ENCODE measurements around the gene KIF12.
"Not testable (repeated sequence)": the region's sequence is repeated elsewhere in the genome, so short reads cannot be mapped to it uniquely, and the experiment has no call there.

Gene KIF12

DNA sequence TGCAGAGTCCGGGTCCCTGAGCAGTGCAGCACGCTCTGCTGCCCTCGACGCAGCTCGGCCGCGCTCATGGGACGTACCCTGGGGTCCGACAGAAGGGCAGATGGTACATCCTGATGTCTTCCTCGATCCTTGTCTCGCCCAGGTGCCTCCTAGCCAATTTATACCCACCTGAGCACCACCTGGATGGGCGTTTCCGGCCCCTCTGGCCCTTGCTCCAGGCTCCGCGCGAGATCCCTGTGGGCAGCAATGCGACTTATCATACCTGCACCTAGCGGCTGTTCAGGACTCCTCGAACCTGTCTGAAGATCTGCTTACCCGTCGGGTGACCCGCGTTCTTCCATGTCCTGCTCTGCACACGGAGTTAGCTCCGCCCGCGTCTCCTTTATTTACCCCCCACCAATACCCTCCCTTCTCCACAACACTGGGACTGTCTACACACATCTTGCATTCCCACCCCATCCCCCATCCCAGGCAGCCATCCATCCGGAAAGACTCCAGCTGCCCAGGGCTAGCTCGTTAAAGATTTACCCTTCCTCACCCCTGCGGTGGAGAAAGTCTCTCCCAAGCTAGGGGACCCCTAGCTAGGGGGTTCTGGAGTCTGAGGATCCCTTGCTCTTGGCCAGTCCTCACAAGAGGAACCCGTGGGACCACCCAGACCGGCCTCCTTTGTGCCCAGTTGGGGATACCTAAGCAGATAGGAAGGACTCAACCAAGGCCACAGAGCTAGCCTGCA lies at the start of gene KIF12:
KIF12 (minus strand) TSS at position 357 of the 733 bp plus-strand sequence; CDS start at position 341, 16 bp downstream.
- DNase-seq, result no peak

DNA sequence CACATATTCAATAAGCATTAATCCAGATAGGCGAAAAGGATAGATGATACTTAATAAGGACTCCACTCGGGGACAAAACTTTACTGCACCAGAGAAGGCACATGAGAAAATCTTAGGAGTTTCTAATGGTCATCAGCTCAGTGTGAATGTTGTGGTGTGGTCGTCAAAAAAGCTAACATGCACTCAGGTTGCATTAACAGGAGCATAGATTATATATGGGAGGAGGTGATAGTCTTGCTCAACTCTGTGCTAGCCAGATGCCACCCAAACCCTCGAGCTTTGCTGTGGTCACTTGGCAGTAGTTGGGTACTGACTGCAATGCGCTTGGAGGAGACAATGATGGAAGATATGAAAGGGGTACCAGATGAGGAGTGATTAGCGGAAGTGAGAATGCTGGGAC lies 47.6 kb upstream of the KIF12 start:
- no peak for DNase-seq

DNA sequence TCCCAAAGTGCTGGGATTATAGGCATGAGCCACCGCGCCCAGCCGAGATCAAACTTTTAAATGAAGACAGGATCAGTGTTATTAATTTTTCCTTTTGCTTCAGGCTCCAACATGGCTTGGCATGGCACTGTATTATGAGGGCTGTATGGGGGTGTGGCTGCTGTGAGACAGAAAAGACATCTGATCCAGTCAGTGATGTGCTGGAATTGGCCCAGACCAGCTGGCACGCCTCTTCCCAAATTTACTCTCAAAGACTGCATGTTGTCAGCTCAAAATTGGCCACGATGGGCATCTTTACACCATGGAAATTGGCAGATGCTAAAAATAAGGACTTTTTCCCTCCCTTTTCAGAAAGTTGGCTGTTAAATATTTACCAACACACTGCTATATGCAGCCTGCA lies 44.1 kb upstream of the KIF12 start:
- DNase-seq, result no peak

DNA sequence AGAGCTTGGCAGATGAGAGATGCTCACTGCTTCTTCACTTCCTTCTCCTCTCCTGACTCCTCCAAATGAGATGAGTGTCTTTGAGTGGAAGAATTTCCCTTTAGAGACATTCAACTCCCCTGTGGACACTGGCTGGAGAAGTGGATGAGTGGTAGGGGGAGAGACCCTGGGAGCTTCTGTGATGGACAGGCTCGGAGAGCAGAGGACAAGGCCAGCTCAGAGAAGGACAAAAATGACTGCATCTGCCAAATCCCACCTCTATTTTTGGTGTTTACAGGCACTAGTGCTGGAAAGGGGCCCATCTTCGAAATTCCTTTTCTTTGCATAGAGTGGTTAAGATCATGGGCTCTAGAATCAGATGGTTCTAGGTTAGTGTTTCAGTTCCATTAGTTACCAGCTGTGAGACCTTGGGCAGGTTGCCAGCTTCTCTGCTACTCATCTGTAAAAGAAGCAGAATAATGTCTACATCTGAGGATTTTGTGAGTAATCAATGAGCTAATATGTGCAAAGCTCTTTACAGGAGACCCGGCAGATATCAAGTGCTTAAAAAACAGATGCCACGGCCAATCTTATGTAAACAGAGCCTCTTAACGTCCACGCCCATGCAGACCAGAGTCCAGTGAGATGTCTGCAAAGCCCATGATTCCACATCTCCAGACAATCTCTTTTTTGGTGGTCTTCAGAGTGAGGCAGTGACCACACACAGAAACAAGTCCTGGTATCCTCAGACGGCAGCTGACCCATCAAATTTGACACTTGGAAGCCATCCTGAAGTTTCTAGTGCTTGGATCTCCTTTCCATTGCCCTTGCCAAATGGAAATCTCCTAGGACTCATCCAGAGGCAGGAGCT lies 42.7 kb upstream of the KIF12 start:
- no peak for DNase-seq

DNA sequence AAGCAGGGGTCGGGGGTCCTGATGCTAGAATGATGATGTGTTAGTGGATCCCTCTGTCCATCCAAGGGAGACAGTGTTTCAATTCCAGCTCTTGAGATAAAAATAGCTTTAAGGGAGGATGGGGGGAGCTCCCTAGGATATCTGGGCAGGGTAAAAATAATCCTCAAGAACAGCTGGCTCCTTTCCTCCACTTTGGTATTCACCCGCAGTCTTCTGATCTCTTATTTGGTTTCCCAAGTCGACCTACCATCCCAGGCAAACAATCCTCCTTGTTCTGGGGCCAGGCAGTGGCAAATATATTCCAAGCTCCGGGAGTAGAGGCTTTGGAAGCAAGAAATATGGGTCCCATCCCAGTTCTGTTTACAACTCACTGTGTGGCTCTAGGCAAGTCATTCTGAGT lies 41.8 kb upstream of the KIF12 start:
- DNase-seq, result no peak

DNA sequence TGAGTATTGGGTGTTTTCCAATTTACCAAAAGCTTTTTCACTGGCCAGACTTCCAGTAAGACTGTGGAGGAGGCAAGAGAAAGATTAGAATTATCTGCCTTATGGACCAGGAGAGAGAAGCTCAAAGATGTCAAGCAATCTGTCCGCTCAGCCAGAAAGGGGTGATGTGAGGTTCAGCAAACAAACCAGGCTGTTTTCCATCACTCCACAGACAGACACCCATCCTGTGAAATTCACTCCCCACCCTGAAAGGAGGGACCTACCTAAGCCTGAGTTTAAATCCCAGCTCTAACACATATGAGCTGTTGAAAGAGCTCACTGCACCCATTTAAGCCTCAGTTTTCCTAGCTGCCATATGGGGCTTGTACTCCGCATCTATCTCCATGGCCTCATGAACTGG lies 41.3 kb upstream of the KIF12 start:
- DNase-seq, result no peak

DNA sequence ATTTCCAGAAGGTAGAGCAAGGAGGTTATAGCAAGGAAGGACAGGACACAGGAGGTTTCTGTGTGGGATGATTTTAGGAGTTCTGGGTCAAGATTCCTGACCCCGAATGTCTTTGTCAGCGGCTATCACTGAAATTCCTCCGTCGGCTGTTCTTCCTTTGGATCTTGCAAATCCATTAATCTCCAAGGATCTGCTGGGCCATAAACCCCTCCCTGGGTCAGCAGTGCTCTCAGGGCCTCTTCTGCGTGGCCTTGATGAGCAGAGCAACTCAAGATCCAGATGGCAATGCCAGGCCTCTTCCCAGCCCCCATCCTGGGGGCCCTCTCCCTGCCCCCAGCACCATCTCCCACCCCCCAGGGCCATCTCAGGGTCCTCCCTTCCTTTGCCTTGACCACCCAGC lies 40.0 kb upstream of the KIF12 start:
- DNase-seq, result no peak

DNA sequence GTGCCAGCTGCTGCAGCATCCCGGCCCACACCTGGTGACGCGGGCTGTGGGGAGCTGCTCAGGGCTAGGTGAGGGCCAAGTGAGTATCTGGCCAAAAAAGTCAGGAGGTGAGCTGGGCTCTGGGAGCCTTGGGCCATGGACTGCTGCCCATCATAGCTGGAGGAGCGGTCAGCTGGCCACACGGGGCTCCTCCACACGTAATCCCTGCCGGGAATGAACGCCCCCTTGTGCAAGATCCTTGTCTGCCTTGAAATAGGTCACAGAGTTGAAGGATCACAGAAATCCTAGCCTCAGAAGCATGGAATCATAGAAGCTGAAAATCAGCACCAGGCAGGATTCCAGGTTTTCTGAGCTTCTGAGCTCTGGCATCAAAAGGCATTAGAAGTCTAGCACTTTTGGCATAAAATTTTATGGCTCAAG lies 39.5 kb upstream of the KIF12 start:
- DNase-seq, result no peak

DNA sequence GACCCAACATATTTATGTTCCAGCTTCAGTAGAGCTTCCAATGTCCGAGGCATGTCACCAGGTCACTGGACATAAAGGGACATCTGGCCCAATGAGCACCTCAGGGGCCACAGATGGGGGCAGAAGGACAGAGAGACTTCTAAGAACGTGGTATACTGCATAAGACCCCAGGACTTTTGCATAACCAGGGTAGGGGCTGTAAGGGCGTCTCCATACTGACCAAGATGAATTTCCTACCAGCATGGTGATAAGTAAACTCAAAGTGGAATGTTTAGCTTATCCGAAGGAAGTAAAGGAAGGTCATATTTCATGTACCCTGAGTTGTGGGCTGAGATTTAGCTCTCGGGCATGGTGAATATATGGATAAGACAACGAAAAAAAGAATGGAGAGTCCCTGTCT lies 38.7 kb upstream of the KIF12 start:
- no peak for DNase-seq

DNA sequence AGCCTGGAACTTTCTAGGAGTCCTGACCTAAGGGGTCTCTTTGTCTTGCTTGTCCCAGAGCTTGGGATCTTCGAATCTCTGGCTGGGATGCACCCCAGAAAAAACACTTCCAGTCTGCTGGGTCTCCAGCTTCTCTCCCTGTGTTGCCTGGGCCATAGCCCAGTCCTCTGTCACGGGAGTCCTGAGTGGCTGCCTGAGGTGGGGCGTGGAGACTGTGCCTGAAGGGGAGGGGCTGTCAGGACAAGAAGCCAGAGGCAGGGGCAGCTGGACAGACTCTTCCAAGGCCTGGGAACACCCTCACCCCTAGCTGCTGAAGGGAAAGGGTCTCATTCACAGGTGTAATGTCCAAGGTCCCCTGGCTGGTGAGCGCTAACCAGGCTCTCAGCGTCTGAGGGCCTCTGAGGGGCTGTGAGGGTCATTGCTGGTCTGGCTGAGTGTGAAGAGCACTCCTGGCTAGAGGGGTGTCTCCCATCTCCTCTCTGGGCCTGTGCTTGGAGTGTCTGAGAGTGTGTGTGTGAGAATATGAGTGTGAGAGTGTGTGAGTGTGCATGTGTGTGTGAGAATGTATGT lies 35.8 kb upstream of the KIF12 start:
- DNase-seq, result no peak

DNA sequence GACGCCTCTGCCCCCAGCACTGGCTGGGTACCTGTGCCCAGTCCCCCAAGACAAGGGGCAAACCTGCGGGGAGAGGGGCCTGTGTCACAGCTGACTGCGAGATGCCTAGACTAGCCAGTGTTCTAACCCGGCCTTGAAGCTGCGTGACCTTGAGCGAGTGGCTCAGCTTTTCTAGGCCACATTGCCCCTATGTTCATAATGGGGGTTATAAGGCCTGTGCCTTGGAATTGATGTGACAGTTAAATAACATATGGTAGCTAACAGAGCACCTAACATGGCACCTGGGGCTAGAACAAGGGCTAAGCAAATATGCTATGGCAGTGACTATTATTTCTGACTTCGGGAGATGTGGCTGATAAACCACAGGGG lies 33.4 kb upstream of the KIF12 start:
- no peak for DNase-seq

DNA sequence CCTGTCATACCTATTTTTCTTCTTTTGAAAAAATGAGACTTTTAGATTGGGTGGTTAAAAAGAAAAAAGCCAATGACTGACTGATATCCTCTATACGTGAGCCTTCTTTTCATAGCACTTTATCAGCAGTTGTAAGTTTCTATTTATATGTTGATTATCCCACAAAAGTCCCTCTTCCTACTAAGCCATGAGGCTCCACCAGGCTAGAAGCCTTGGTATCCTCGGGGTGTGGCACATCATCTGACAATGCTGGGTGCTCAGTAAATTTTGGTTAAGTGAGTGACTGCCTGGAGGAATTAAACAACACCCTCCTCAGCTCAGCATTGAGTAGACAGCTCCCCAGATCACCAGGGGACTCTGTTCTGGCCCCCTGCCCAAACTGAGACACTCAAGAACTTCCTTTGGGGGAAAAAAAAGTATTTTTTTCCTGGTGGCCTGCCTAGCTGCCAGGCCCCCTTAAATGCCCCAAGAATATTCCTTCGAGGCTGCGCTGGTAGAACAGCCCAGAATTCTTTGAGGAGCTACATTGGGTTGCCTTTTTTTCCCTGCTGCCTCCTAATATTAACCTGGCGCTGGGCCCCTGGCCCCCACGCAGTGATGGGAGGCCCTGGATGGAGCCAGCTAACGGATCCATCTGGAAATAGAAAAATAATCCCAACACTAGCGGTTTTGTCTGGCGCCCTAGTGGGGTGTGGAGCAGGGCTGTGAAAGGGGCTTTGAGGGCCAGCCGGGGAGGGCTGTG lies 32.9 kb upstream of the KIF12 start:
- DNase-seq, result no peak

DNA sequence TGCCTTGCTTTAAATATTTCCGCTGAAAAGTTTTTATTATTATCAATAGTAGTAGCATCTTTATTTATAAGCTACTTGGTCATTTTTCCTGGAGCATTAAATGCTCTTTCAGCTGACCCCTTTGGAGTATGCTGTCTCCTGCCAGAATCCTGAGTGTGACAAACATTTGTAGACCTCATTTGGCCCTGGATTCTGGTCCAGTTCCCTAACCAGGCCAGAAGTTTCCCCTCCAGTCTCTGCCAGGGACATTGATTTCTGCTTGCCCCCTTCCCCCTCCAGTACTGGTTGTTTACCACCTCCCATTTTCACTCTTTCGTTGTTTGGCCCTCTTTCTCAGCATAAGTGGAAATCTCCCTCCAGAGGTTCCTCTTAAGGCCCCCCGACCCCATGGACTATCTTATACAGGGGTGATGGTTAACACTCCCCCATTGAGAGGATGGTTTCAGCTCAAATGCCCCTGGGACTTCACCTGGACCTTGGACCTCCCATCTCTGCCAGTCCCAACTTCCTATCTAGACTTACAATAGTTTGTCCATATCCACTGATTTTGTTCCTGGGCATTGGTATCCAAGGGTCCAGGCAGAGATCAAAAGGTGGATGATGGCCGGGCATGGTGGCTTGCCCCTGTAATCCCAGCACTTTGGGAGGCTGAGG lies 31.7 kb upstream of the KIF12 start:
- no peak for DNase-seq

DNA sequence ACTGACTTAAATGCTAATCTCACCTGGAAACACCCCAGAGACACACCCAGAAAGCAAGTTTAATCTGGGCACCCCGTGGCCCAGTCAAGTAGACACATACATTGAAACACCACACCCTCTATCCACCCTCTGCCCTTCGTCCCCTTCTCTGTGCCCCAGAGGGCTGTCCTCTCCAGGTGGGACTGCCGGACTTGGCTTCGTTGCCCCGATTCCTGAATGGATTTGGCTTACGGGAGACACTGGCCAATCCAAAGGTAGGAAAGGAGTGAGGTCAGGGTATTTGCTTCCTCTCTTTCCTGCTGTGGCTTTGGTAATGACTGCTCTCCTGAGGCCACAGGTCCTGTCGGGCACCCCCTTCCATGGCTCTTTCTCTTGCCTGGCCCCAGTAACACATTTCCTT lies 31.0 kb upstream of the KIF12 start:
- no peak for DNase-seq

DNA sequence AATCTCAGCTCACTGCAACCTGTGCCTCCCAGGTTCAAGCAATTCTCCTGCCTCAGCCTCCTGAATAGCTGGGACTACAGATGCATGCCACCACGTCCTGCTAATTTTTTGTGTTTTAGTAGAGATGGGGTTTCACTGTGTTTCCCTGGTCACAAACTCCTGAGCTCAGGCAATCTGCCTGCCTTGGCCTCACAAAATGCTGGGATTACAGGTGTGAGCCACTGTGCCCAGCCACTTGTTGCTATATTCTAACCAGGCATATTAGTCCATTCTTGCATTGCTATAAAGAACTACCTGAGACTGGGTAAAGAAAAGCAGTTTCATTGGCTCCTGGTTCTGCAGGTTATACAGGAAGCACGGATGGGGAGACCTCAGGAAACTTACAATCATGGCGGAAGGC lies 29.7 kb upstream of the KIF12 start:
- DNase-seq, result not testable (repeated sequence)

DNA sequence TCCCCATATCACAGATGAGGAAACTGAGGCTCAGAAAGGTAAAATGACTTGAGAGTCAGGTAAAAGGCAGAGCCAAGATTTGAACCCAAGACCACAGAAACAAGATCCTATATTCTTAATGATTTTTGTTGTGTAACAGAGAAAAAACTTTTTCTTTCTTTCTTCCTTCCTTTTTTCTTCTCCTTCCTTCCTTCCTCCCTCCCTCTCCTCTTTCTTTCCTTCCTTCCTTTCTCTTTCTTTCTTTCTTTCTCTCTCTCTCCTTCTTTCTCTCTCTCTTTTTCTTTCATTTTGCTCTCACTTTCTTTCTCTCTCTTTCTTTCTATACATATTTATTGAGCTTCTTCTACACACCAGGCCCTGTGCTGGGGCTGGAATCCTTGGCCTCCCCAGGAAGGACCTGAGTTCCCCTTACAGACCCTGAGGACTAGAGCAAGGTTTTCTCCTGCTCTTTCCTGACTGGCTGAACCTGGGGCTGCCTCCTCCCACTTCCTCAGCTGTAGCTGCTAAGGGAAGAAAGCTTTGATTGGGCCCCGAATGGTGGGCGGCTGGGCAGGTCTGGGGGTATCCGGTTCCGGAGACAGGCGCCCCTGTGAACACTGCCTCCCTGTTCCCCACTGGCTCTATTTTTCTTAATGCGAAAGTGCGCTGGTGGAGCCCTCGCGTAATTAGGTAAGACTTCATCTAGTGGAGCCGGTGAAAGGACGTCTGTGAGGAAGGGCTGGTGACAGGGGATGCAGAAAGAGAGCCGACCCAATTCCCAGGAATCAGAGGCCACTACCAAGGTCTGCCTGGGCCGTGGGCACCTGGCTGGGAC lies 27.4 kb upstream of the KIF12 start:
- no peak for DNase-seq

DNA sequence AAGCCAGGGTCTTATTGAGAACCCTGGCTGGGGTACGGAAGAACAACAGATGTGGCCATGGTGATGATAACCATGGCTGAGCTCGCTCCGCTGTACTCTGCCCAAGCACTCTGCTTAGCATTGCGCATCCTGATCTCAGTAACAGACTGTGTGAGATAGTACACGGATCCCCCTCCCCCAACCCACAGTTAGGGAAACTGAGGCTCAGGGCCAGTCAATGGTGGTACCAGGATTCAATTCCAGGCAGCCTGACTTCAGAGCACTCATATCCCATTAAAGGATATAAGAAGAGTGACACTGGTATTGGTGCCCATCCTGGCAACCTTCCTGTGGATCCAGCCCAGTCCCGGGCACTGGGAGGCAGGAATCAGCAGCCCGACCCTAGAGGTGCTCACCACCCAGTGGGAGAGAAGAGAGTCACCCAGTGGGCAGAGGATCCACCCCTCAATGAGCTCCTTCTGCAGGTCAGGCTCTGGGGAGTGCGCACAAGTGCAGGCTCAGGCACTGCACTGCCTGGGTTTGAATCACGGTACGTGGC lies 26.5 kb upstream of the KIF12 start:
- no peak for DNase-seq

DNA sequence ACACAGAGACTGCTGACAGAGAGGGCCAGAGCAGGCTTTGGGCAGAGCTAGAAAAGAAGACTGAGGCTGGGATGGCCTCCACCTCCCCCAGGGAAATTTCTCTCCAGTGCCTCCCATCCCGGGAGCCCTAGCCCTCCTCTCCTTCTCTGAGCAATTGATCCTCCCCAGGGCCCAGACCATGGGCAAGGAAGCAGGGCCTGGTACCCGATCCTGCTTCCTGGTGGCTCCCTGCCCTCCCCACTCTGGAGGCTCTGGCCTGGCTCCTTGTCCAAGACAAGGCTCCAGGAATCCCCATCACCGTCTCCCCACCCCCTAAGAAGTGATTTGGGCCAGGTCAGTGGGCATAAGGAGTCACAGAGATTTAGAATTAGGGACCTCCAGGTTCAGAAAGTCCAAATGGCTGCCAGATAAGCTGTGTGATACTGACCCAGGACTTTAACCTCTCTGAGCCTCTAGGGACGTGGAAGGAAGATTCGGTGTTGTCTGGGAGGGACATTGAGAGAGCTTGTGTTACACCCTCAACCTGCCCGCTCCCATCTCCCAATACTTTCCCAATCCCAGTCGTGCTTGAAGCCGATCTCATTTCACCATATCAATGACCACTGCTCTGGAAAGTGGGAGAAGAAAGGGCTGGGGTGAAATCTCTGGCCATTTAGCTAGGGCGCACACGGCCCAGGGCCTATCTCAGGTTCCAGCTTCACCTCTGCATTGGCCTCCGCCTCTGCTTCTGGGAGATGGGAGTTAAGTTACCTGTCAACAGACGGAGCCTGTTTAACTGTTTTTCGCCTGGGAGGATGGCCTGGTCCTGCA lies 25.8 kb upstream of the KIF12 start:
- no peak for DNase-seq

DNA sequence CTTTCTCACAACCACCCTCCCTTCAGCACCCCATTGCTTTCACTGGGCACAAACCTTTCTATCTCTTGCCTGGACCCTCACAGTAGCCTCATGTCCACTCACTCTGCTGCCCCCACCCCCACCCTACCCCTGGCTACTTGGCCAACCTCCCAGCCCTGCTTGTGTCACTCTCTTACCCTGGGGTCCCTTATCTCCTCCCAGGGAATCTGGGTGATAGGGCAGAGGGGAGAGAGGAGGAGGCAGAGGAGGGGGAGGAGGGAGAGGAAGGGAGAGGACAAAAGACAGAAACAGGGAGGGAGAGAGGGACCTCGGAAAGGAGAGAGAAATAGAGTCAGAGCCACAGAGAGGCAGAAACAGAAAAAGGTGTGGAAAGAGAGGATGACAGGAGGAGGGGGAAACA lies 25.0 kb upstream of the KIF12 start:
- DNase-seq, result no peak

DNA sequence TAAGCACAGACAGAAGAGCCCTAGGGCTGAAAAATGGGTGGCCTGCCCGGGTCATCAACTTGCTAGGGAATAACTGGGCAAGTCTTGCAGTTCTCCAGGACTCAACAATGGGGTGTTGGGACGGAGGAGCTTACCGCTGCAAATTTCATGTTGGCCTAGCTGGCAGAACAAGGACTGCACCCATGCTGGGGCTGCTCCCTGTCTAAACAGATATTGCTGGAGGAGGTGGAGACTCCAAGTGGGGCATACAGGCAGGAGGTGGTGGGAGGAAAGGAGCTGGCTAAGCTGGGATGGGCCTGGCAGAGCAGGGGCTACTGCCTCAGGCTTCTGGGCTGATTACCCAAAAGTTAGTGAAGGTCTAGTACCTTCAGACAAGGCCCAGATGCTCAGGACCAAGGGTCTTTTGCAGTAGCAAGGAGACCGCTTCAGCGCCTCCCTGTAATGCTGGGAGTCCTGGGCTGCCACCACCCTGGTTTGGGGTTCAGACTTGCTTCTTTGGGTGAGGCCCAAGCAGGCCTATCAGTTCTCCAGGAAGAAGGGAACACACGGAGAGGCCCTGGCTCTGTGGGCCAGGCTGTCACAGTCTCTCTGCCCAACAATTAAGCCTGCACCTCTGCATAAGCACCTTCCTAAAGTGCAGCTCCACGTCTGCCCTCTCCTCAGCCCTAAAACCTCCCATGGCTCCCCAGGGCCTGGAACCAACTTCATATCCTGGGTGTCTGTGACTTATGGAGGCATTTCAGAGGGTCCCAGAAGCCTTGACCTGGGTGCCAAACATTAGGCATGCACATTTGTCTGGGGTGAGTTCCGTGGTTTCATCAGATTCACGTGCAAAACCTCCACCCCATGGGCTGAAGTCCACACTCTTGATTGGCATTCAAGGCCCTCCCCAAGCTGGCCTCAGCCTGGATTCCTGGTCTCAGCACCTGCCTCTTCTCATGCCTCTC lies 24.2 kb upstream of the KIF12 start:
- DNase-seq, result no peak

All from NCI-H2029 treated with DMSO at 0.1 percent for 48 hours (cell line).